Liver (tissue), 9 donors: ENCODE data around the gene WDR86. TPM values are rescaled to one million over a fixed set of nuclear protein-coding genes. Genes with fewer than 3 reads are reported as not detected.

ENCODE experiments used
- DNase-seq: peaks from one replicate; pipeline ENCODE4 v3.0.0-alpha.2; 2017; ENCODE audit warnings: low spot score
- H3K27ac ChIP-seq, 2 donors: one replicate each; pipeline ENCODE4 v1.7.0; 2013; ENCODE audit warnings: inconsistent platforms in 2 of 2, low read length in 2 of 2, control low read depth in 1 of 2, low read depth in 1 of 2, mild to moderate bottlenecking in 1 of 2
- H3K27me3 ChIP-seq, 4 donors: one replicate each; pipeline versions ENCODE4 v1.6.1 to v1.7.0; 2013; ENCODE audit warnings: low read length in 3 of 4, inconsistent platforms in 1 of 4, mild to moderate bottlenecking in 1 of 4, moderate library complexity in 1 of 4; ENCODE audit not compliant: control insufficient read depth in 4 of 4, insufficient read depth in 4 of 4
- H3K36me3 ChIP-seq, 4 donors: one replicate each; pipeline versions ENCODE4 v1.6.1 to v1.7.0; 2013; ENCODE audit warnings: low read length in 3 of 4, mild to moderate bottlenecking in 3 of 4, low read depth in 1 of 4, moderate library complexity in 1 of 4; ENCODE audit not compliant: control insufficient read depth in 4 of 4, insufficient read depth in 3 of 4
- H3K4me1 ChIP-seq, 4 donors: one replicate each; pipeline versions ENCODE4 v1.6.1 to v1.7.0; 2013; ENCODE audit warnings: low read length in 3 of 4, mild to moderate bottlenecking in 3 of 4, moderate library complexity in 1 of 4; ENCODE audit not compliant: control insufficient read depth in 4 of 4, insufficient read depth in 4 of 4
- H3K4me3 ChIP-seq, 3 donors: one replicate each; pipeline versions ENCODE4 v1.6.1 to v1.7.0; 2013; ENCODE audit warnings: low read length in 3 of 3, control low read depth in 1 of 3, low read depth in 1 of 3, mild to moderate bottlenecking in 1 of 3
- H3K9ac ChIP-seq, 2 donors: one replicate each; pipeline ENCODE4 v1.7.0; 2013; ENCODE audit warnings: low read length in 2 of 2, mild to moderate bottlenecking in 2 of 2, moderate library complexity in 2 of 2, control low read depth in 1 of 2, low read depth in 1 of 2
- H3K9me3 ChIP-seq, 4 donors: one replicate each; pipeline versions ENCODE4 v1.6.1 to v1.7.0; 2013; ENCODE audit warnings: low read length in 3 of 4; ENCODE audit not compliant: control insufficient read depth in 4 of 4
- FOXA1 ChIP-seq: IDR thresholded peaks from 2 replicates; pipeline ENCODE4 v1.6.1; 2016; ENCODE audit warnings: antibody characterized with exemption
- FOXA2 ChIP-seq: IDR thresholded peaks from 2 replicates; pipeline ENCODE4 v1.6.1; 2016; ENCODE audit warnings: antibody characterized with exemption
- GABPA ChIP-seq, 2 donors: IDR thresholded peaks in 1 of 2; conservative IDR thresholded peaks in 1 of 2; 2 replicates each; pipeline ENCODE4 v1.6.1; 2016; ENCODE audit warnings: antibody characterized with exemption in 2 of 2, mild to moderate bottlenecking in 1 of 2, moderate library complexity in 1 of 2
- HNF4G ChIP-seq: IDR thresholded peaks from 2 replicates; pipeline ENCODE4 v1.6.1; 2016; ENCODE audit warnings: antibody characterized with exemption
- MAX ChIP-seq: IDR thresholded peaks from 2 replicates; pipeline ENCODE4 v1.6.1; 2016; ENCODE audit warnings: antibody characterized with exemption
- NR2F2 ChIP-seq: IDR thresholded peaks from 2 replicates; pipeline ENCODE4 v1.6.1; 2016; ENCODE audit warnings: antibody characterized with exemption
- REST ChIP-seq: IDR thresholded peaks from 2 replicates; pipeline ENCODE4 v1.6.1; 2016; ENCODE audit warnings: antibody characterized with exemption, mild to moderate bottlenecking
- TAF1 ChIP-seq: conservative IDR thresholded peaks from 2 replicates; pipeline ENCODE4 v1.6.1; 2016; ENCODE audit warnings: antibody characterized with exemption, mild to moderate bottlenecking
- YY1 ChIP-seq: IDR thresholded peaks from 2 replicates; pipeline ENCODE4 v1.6.1; 2016; ENCODE audit warnings: antibody characterized with exemption, mild to moderate bottlenecking
- WGBS: extraction: QIAGEN DNeasy Blood & Tissue Kit; methylation state at CpG from one replicate; pipeline ENCODE4 v1.1.7; 2013; 5-methylcytosine and 5-hydroxymethylcytosine counted together
- polyA plus RNA-seq, 2 donors: library from polyadenylated mRNA; stranded (reverse) in 1 of 2; unstranded in 1 of 2; fragments of 200-250 nt in 1 of 2; fragments of >200 nt in 1 of 2; fragmentation: Nextera tagmentation in 1 of 2; extraction: Ambion mirVana in 1 of 2; gene quantifications; one replicate each; pipeline versions ENCODE4 v1.2.1 to v1.2.3, GENCODE V29; 2013 to 2015
- total RNA-seq, 2 donors: library from RNA; depleted of rRNA; stranded (reverse); fragments of >200 nt; gene quantifications; one replicate each; pipeline ENCODE4 v1.2.3, GENCODE V29; 2014
- TF ChIP-seq, protein P1 (sequence below): IDR thresholded peaks from 2 replicates; pipeline ENCODE4 v1.6.1; 2016; ENCODE audit warnings: antibody characterized with exemption
- TF ChIP-seq, protein P2 (sequence below): IDR thresholded peaks from 2 replicates; pipeline ENCODE4 v1.6.1; 2016; ENCODE audit warnings: antibody characterized with exemption
- donor health status: healthy.
- donor health status: healthy.
- donor health status: healthy.
- donor health status: healthy.
- donor health status: healthy.

The WDR86 gene
- total and polyA plus RNA-seq, 4 donors = 0.35 to 4.9 (median 0.77) TPM

DNA sequence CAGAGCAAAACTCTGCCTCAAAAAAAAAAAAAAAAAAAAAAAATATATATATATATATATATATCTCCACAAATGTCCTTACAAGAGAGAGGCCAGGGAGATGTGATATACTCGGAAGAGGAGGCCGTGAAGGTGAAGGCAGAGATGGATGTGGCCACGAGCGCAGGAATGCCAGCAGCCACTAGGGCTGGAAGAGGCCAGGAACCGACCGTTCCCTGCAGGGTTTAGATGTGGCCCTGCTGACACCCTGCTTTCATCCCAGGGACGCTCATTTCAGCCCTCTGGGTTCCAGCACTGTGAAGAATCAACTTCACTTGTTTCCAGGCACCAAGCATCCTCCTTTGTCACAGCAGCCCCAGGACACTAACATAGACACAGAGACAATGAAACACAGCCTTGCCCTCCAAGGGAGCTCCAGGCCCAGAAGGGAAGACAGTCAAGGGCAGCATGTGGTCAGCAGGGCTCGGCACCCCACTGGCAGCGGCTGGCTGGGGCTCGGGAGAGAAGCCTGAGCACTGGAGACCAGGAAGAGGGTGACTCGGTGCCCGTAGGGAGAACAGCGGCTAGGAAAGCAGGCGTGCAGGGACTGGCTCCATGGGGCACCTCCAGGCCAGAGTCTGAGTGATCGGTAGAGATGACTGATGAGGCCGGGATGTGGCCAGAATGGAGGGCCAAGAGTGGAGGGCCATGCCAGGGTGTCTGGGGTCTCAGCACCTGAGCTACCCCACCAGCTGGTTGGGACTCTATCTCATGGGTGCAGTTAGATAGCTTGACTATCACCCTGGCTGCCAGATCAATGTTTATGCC lies 7.6 kb downstream of the WDR86 start:
- H3K9me3 ChIP-seq = no peaks in the 10 kb centered on the region
- H3K36me3 ChIP-seq = no peaks in the 10 kb centered on the region
- DNase-seq = no peak
- H3K4me1 ChIP-seq = peaks cover 7 to 15% (median 13%) of the 10 kb centered on the region in 4 donors
- H3K9ac ChIP-seq = no peak overlapping the region
- H3K27me3 ChIP-seq = no peaks in the 10 kb centered on the region
- no peak overlapping the region for H3K4me3 ChIP-seq
- H3K27ac ChIP-seq = no peak overlapping the region
- TF ChIP-seq MAX (no peak), HNF4G (no peak), FOXA1 (no peak), YY1 (no peak), GABPA (IDR thresholded peaks at IDR 0.05 in 1 of 2, conservative IDR thresholded peaks at IDR 0.05 in 1 of 2) (no peak)
- whole genome bisulfite sequencing = 84% methylated on average over 16 of the region's 16 CpGs

GRCh38 chr7:151400626-151401315 lies 9.1 kb downstream of the WDR86 start:
- Histone ChIP-seq H3K27me3 (no peaks in the 10 kb centered on the region), H3K9ac (no peak overlapping the region), H3K36me3 (no peaks in the 10 kb centered on the region), H3K9me3 (no peaks in the 10 kb centered on the region), H3K4me1 (peaks cover 7 to 15% (median 13%) of the 10 kb centered on the region in 4 donors), H3K27ac (no peak overlapping the region), H3K4me3 (no peak overlapping the region)
- 73% methylated on average over 14 of the region's 14 CpGs for WGBS
- TF ChIP-seq, protein P1, sequence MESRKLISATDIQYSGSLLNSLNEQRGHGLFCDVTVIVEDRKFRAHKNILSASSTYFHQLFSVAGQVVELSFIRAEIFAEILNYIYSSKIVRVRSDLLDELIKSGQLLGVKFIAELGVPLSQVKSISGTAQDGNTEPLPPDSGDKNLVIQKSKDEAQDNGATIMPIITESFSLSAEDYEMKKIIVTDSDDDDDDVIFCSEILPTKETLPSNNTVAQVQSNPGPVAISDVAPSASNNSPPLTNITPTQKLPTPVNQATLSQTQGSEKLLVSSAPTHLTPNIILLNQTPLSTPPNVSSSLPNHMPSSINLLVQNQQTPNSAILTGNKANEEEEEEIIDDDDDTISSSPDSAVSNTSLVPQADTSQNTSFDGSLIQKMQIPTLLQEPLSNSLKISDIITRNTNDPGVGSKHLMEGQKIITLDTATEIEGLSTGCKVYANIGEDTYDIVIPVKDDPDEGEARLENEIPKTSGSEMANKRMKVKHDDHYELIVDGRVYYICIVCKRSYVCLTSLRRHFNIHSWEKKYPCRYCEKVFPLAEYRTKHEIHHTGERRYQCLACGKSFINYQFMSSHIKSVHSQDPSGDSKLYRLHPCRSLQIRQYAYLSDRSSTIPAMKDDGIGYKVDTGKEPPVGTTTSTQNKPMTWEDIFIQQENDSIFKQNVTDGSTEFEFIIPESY = no peak
- TF ChIP-seq GABPA (IDR thresholded peaks at IDR 0.05 in 1 of 2, conservative IDR thresholded peaks at IDR 0.05 in 1 of 2) (no peak), REST (no peak), TAF1 (no peak), FOXA2 (no peak), NR2F2 (no peak)
- TF ChIP-seq, protein P2, sequence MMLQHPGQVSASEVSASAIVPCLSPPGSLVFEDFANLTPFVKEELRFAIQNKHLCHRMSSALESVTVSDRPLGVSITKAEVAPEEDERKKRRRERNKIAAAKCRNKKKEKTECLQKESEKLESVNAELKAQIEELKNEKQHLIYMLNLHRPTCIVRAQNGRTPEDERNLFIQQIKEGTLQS = no peak
- DNase-seq = no peak
